HepG2 (cell line): ENCODE results near the gene DUSP16. TPM values are rescaled to one million over a fixed set of nuclear protein-coding genes. Genes with fewer than 3 reads are reported as not detected.

ENCODE experiments used
- CC2D1A ChIP-seq: sonication (generic); formaldehyde crosslinking; IDR thresholded peaks from 2 replicates; pipeline ENCODE4 v1.8.1; 2023; ENCODE audit warnings: mild to moderate bottlenecking, missing genetic modification reagents
- FOXO1 ChIP-seq: sonication (generic); formaldehyde crosslinking; IDR thresholded peaks from 2 replicates; pipeline ENCODE4 v1.4.0; 2020; ENCODE audit warnings: missing genetic modification reagents
- IKZF1 ChIP-seq: fragments of 450-650 bp; IDR thresholded peaks from 2 replicates; pipeline ENCODE4 v1.7.1; 2016
- IKZF4 ChIP-seq: sonication (generic); formaldehyde crosslinking; IDR thresholded peaks from 2 replicates; pipeline ENCODE4 v1.5.1; 2020; ENCODE audit warnings: borderline replicate concordance, mild to moderate bottlenecking, low read depth, missing genetic modification reagents; ENCODE audit errors: not compliant biosample characterization
- JARID2 ChIP-seq: sonication (generic); formaldehyde crosslinking; IDR thresholded peaks from 2 replicates; pipeline ENCODE4 v1.8.1; 2023; ENCODE audit warnings: missing genetic modification reagents, inconsistent platforms; ENCODE audit not compliant: insufficient replicate concordance
- NCOA2 ChIP-seq: sonication (generic); formaldehyde crosslinking; IDR thresholded peaks from 2 replicates; pipeline ENCODE4 v1.8.0; 2022; ENCODE audit warnings: inconsistent platforms
- ONECUT2 ChIP-seq: sonication (generic); formaldehyde crosslinking; IDR thresholded peaks from 2 replicates; pipeline ENCODE4 v1.4.0; 2020; ENCODE audit warnings: missing genetic modification reagents
- SUZ12 ChIP-seq: fragments of 150-350 bp; IDR thresholded peaks from 2 replicates; pipeline ENCODE4 v1.6.1; 2014; ENCODE audit warnings: low read depth, low read length
- TEAD3 ChIP-seq: optimal IDR thresholded peaks from 2 replicates; pipeline ENCODE3; 2016; ENCODE audit warnings: borderline replicate concordance
- ZBTB3 ChIP-seq: sonication (generic); formaldehyde crosslinking; IDR thresholded peaks from 2 replicates; pipeline ENCODE4 v1.4.0; 2020; ENCODE audit warnings: low read depth, mild to moderate bottlenecking, moderate library complexity, missing genetic modification reagents, borderline replicate concordance
- ZFY ChIP-seq: sonication (generic); formaldehyde crosslinking; IDR thresholded peaks from 2 replicates; pipeline ENCODE4 v1.4.0; 2020; ENCODE audit warnings: missing genetic modification reagents
- ZNF17 ChIP-seq: sonication (generic); formaldehyde crosslinking; IDR thresholded peaks from 2 replicates; pipeline ENCODE4 v1.5.0; 2020; ENCODE audit warnings: mild to moderate bottlenecking, missing genetic modification reagents
- ZNF225 ChIP-seq: sonication (generic); formaldehyde crosslinking; IDR thresholded peaks from 2 replicates; pipeline ENCODE4 v1.4.0; 2020; ENCODE audit warnings: mild to moderate bottlenecking, missing genetic modification reagents
- ZNF501 ChIP-seq: sonication (generic); formaldehyde crosslinking; IDR thresholded peaks from 2 replicates; pipeline ENCODE4 v1.5.1; 2020; ENCODE audit warnings: mild to moderate bottlenecking, moderate library complexity, missing genetic modification reagents
- polyA plus RNA-seq, 8 experiments: library from polyadenylated mRNA; depleted of rRNA in 3 of 8; stranded (reverse) in 7 of 8; unstranded in 1 of 8; fragments of >200 nt; fragmentation: Illumina TruSeq in 4 of 8; extraction: Trizol in 4 of 8; gene quantifications; 2 replicates each; pipeline versions ENCODE4 v1.2.1 to v1.2.3, GENCODE V29; 2011 to 2016; ENCODE audit warnings: low read depth in 4 of 8, missing spikeins in 1 of 8, mixed read lengths in 1 of 8; ENCODE audit not compliant: insufficient read depth in 1 of 8
- total RNA-seq, 5 experiments: library from RNA; depleted of rRNA; stranded (reverse); fragments of >200 nt; fragmentation: Illumina TruSeq; extraction: Trizol; gene quantifications; 2 replicates each; pipeline ENCODE4 v1.2.3, GENCODE V29; 2016; ENCODE audit warnings: low read depth in 1 of 5
- TF ChIP-seq, protein P1 (sequence below): IDR thresholded peaks from 2 replicates; pipeline ENCODE4 v1.4.0; 2020; ENCODE audit warnings: mild to moderate bottlenecking, missing genetic modification reagents
- TF ChIP-seq, protein P2 (sequence below): sonication (generic); formaldehyde crosslinking; IDR thresholded peaks from 2 replicates; pipeline ENCODE4 v1.4.0; 2020; ENCODE audit warnings: mild to moderate bottlenecking, low read depth, missing genetic modification reagents
- TF ChIP-seq, protein P3 (sequence below): sonication (generic); formaldehyde crosslinking; IDR thresholded peaks from 2 replicates; pipeline ENCODE4 v1.4.0; 2020; ENCODE audit warnings: mild to moderate bottlenecking, missing genetic modification reagents
- TF ChIP-seq, protein P4 (sequence below): sonication (generic); formaldehyde crosslinking; conservative IDR thresholded peaks from 2 replicates; pipeline ENCODE4 v1.4.0; 2020; ENCODE audit warnings: missing genetic modification reagents
- TF ChIP-seq, protein P5 (sequence below): sonication (generic); formaldehyde crosslinking; IDR thresholded peaks from 2 replicates; pipeline ENCODE4 v1.5.0; 2020; ENCODE audit warnings: mild to moderate bottlenecking, missing genetic modification reagents
- TF ChIP-seq, protein P6 (sequence below): sonication (generic); formaldehyde crosslinking; IDR thresholded peaks from 2 replicates; pipeline ENCODE4 v1.8.0; 2022; ENCODE audit warnings: missing genetic modification reagents, mild to moderate bottlenecking, inconsistent platforms, borderline replicate concordance

The DUSP16 gene
- total and polyA plus RNA-seq, 2 of the 13 experiments (the other 11 are each of a cell fraction or from before 2014, with no cell fraction given) = 45.7 to 46.6 TPM

DNA sequence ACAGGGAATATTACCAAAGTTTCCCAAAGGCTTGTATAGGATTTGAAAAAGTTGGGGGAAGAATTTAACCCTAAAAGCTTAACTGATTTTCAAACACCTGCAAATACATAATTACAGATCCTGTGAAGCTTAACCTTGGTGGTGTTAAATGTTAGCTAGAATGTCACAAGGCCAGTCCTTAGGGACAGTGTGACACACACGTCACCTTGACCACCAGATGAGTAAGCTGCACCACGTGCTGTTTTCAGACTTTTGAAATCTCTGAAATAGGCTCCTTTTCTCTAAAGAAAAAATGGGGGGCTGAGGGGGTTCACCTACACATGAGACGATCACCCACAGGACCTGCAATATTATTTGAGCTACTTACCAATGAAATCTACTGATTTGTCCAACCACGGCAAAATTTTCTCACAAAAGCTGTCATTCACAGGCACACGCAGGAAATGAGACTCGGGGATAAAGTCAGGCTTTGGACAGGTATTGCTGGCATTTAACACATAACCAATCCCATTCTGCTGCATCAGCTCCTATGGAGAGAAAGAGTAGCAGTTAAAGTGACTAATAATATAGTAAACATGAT lies 75.9 kb downstream of the DUSP16 start (continued):
- TF ChIP-seq, protein P1, sequence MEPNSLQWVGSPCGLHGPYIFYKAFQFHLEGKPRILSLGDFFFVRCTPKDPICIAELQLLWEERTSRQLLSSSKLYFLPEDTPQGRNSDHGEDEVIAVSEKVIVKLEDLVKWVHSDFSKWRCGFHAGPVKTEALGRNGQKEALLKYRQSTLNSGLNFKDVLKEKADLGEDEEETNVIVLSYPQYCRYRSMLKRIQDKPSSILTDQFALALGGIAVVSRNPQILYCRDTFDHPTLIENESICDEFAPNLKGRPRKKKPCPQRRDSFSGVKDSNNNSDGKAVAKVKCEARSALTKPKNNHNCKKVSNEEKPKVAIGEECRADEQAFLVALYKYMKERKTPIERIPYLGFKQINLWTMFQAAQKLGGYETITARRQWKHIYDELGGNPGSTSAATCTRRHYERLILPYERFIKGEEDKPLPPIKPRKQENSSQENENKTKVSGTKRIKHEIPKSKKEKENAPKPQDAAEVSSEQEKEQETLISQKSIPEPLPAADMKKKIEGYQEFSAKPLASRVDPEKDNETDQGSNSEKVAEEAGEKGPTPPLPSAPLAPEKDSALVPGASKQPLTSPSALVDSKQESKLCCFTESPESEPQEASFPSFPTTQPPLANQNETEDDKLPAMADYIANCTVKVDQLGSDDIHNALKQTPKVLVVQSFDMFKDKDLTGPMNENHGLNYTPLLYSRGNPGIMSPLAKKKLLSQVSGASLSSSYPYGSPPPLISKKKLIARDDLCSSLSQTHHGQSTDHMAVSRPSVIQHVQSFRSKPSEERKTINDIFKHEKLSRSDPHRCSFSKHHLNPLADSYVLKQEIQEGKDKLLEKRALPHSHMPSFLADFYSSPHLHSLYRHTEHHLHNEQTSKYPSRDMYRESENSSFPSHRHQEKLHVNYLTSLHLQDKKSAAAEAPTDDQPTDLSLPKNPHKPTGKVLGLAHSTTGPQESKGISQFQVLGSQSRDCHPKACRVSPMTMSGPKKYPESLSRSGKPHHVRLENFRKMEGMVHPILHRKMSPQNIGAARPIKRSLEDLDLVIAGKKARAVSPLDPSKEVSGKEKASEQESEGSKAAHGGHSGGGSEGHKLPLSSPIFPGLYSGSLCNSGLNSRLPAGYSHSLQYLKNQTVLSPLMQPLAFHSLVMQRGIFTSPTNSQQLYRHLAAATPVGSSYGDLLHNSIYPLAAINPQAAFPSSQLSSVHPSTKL = peak; percentile 73
- TF ChIP-seq JARID2 (no peak), ZNF225 (CRISPR knock-in tag) (no peak), ONECUT2 (CRISPR knock-in tag) (no peak), IKZF4 (no peak), CC2D1A (CRISPR knock-in tag) (no peak), ZNF17 (CRISPR knock-in tag) (no peak), ZNF501 (0 out of 2 replicates have a peak, but pooled peaks have one; percentile 31), TEAD3 (CRISPR knock-in tag) (peak; percentile 48), ZBTB3 (CRISPR knock-in tag) (no peak), FOXO1 (CRISPR knock-in tag) (peak; percentile 46; the same call in 1 of the 2 replicates), NCOA2 (CRISPR knock-in tag) (no peak), ZFY (CRISPR knock-in tag) (no peak), IKZF1 (no peak), SUZ12 (no peak)
- TF ChIP-seq, protein P2, sequence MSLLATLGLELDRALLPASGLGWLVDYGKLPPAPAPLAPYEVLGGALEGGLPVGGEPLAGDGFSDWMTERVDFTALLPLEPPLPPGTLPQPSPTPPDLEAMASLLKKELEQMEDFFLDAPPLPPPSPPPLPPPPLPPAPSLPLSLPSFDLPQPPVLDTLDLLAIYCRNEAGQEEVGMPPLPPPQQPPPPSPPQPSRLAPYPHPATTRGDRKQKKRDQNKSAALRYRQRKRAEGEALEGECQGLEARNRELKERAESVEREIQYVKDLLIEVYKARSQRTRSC (CRISPR knock-in tag) = no peak
- TF ChIP-seq, protein P3, sequence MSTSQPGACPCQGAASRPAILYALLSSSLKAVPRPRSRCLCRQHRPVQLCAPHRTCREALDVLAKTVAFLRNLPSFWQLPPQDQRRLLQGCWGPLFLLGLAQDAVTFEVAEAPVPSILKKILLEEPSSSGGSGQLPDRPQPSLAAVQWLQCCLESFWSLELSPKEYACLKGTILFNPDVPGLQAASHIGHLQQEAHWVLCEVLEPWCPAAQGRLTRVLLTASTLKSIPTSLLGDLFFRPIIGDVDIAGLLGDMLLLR (CRISPR knock-in tag) = no peak
- TF ChIP-seq, protein P4, sequence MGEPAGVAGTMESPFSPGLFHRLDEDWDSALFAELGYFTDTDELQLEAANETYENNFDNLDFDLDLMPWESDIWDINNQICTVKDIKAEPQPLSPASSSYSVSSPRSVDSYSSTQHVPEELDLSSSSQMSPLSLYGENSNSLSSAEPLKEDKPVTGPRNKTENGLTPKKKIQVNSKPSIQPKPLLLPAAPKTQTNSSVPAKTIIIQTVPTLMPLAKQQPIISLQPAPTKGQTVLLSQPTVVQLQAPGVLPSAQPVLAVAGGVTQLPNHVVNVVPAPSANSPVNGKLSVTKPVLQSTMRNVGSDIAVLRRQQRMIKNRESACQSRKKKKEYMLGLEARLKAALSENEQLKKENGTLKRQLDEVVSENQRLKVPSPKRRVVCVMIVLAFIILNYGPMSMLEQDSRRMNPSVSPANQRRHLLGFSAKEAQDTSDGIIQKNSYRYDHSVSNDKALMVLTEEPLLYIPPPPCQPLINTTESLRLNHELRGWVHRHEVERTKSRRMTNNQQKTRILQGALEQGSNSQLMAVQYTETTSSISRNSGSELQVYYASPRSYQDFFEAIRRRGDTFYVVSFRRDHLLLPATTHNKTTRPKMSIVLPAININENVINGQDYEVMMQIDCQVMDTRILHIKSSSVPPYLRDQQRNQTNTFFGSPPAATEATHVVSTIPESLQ (CRISPR knock-in tag) = no peak
- TF ChIP-seq, protein P5, sequence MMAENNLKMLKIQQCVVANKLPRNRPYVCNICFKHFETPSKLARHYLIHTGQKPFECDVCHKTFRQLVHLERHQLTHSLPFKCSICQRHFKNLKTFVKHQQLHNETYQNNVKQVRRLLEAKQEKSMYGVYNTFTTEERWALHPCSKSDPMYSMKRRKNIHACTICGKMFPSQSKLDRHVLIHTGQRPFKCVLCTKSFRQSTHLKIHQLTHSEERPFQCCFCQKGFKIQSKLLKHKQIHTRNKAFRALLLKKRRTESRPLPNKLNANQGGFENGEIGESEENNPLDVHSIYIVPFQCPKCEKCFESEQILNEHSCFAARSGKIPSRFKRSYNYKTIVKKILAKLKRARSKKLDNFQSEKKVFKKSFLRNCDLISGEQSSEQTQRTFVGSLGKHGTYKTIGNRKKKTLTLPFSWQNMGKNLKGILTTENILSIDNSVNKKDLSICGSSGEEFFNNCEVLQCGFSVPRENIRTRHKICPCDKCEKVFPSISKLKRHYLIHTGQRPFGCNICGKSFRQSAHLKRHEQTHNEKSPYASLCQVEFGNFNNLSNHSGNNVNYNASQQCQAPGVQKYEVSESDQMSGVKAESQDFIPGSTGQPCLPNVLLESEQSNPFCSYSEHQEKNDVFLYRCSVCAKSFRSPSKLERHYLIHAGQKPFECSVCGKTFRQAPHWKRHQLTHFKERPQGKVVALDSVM = no peak
- TF ChIP-seq, protein P6, sequence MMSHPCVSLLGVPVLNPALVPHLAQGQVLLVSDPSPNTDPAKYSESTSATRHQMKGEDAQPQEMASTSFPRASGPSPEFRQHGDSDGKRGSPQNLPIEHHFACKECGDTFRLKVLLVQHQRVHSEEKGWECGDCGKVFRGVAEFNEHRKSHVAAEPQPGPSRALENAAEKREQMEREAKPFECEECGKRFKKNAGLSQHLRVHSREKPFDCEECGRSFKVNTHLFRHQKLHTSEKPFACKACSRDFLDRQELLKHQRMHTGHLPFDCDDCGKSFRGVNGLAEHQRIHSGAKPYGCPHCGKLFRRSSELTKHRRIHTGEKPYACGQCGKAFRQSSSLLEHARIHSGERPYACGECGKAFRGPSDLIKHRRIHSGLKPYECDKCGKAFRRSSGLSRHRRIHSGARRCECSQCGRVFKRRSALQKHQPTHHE (CRISPR knock-in tag) = no peak
